Measurements from ENCODE around the gene ZNF865. TPM values are rescaled to one million over a fixed set of nuclear protein-coding genes. Genes with fewer than 3 reads are reported as not detected.

ZNF865 gene
- total and polyA plus RNA-seq, 2 of the 8 experiments (the other 6 are each of a cell fraction or from before 2014, with no cell fraction given): 3.5 to 13.6 TPM

DNA sequence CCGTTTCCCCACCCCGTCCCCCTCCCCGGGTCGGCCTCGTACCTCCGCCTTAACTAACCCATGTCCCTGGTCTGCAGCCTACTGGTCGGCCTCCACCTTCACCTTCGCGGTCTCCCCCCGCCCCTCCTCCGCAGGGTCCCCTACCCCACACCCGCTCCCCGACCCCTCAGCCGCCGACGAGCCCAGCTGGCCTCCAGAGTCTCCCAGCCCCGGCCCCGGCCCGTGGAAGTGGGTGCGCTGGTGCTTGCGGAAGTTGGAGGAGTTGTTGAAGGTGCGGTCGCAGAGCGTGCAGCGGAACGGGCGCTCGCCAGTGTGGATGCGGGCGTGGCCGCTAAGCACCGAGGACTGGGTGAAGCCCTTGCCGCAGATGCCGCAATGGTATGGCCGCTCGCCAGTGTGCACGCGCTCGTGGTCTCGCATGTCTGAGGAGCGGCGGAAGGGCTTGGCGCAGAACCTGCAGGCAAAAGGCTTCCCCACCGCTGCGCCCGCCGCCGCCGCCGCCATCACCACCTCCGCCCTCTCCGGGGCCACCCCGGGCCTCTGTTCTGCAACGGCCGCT is 16.3 kb downstream of the ZNF865 start:
- Histone ChIP-seq H3K79me2 (ENCODE audit: control insufficient read depth in 1 of 2, insufficient read depth in 2 of 2, low read length in 2 of 2) (no peaks in the 10 kb centered on the region), H3K18ac (ENCODE audit: extremely low read depth, low read length) (no peak overlapping the region), H3K9ac (replicated peaks in 1 of 4; ENCODE audit: extremely low read depth in 1 of 4, low read depth in 3 of 4, low read length in 3 of 4) (no peak overlapping the region), H2BK5ac (ENCODE audit: low read depth, low read length) (no peak overlapping the region), H2AFZ (ENCODE audit: low read length) (no peak overlapping the region), H2BK120ac (replicated peaks; ENCODE audit: low read depth, low read length) (no peak overlapping the region), H4K5ac (ENCODE audit: insufficient read length, low read depth, low read length) (no peak overlapping the region), H3K79me1 (ENCODE audit: low read depth, low read length) (no peaks in the 10 kb centered on the region), H3K4me2 (ENCODE audit: insufficient read depth in 1 of 2, low read depth in 2 of 2, low read length in 2 of 2) (no peak overlapping the region), H4K8ac (ENCODE audit: extremely low read depth, insufficient read depth, low read length) (no peak overlapping the region), H2BK15ac (ENCODE audit: low read length) (no peak overlapping the region), H3K23me2 (ENCODE audit: low read depth, low read length) (no peaks in the 10 kb centered on the region), H2AK5ac (ENCODE audit: low read depth, low read length) (no peak overlapping the region), H3K36me3 (ENCODE audit: control insufficient read depth in 2 of 4, insufficient read depth in 4 of 4, low read length in 3 of 4) (peaks cover 0 to 11% (median 4%) of the 10 kb centered on the region in 4 experiments; a peak in 5 of 8 replicates), H3K9me3 (ENCODE audit: insufficient read depth in 2 of 2, low read depth in 1 of 2, low read length in 1 of 2) (no peaks in the 10 kb centered on the region), H3K4me3 (ENCODE audit: extremely low read depth in 1 of 4, insufficient read depth in 2 of 4, low read depth in 3 of 4, low read length in 4 of 4) (no peak overlapping the region), H2BK20ac (ENCODE audit: low read length) (no peak overlapping the region), H3K27me3 (replicated peaks in 1 of 4; ENCODE audit: control insufficient read depth in 3 of 4, extremely low read depth in 1 of 4, insufficient read depth in 3 of 4, low read length in 3 of 4) (peaks cover 0 to 2% (median 0%) of the 10 kb centered on the region in 4 experiments; a peak in 1 of 7 replicates), H3K27ac (ENCODE audit: low read depth, low read length) (no peak overlapping the region), H3K14ac (ENCODE audit: insufficient read length) (no peak overlapping the region), H2BK12ac (ENCODE audit: low read depth, low read length) (no peak overlapping the region), H3K23ac (ENCODE audit: insufficient read length) (no peak overlapping the region), H4K91ac (replicated peaks; ENCODE audit: insufficient read length, low read length) (no peak overlapping the region), H3K4me1 (replicated peaks in 1 of 4; ENCODE audit: control insufficient read depth in 3 of 4, insufficient read depth in 4 of 4, low read length in 3 of 4) (peaks cover 0 to 3% (median 0%) of the 10 kb centered on the region in 4 experiments; a peak in 3 of 7 replicates), H3K4ac (replicated peaks; ENCODE audit: insufficient read length, low read depth, low read length) (no peak overlapping the region), H3K56ac (replicated peaks; ENCODE audit: insufficient read length, low read depth, low read length) (no peak overlapping the region), H4K20me1 (replicated peaks in 1 of 2; ENCODE audit: control insufficient read depth in 1 of 2, insufficient read depth in 2 of 2, low read length in 2 of 2) (peaks cover 1 to 5% of the 10 kb centered on the region in 2 experiments)
- POLR2A ChIA-PET (ENCODE audit: partially characterized antibody): interaction anchor here (1.2 to 6.8 kb wide), 5 partner anchors 10 to 22 kb away, joined by 3 to 32 read pairs (median 11); partner anchors contain the start of genes FIZ1, ZNF524 and ZNF865
- 95% methylated on average over 33 of the region's 55 CpGs; no CpG with 5 or more reads in 1 of the 2 experiments for WGBS, 2 experiments (ENCODE audit: extremely low coverage in 1 of 2, insufficient coverage in 1 of 2, insufficient read length in 1 of 2, insufficient replicate concordance in 2 of 2, low coverage in 1 of 2, low lambda C conversion rate in 2 of 2, missing lambda C conversion rate in 1 of 2)
- DNase-seq (ENCODE audit: low read depth in 1 of 2, low spot score in 2 of 2) (no peak), FAIRE-seq (no peak)
- TF ChIP-seq EZH2 (IDR thresholded peaks at IDR 0.05; ENCODE audit: low read depth, low read length, severe bottlenecking): no peak
- no peak for TF ChIP-seq KDM1A (IDR thresholded peaks at IDR 0.05; ENCODE audit: borderline replicate concordance, low read length)
- TF ChIP-seq NANOG (IDR thresholded peaks at IDR 0.05; ENCODE audit: insufficient read depth, low read depth, low read length, poor library complexity, severe bottlenecking): no peak
- no peak for TF ChIP-seq SIX5 (IDR thresholded peaks at IDR 0.05; ENCODE audit: low read depth, low read length)
- TF ChIP-seq, protein P1, sequence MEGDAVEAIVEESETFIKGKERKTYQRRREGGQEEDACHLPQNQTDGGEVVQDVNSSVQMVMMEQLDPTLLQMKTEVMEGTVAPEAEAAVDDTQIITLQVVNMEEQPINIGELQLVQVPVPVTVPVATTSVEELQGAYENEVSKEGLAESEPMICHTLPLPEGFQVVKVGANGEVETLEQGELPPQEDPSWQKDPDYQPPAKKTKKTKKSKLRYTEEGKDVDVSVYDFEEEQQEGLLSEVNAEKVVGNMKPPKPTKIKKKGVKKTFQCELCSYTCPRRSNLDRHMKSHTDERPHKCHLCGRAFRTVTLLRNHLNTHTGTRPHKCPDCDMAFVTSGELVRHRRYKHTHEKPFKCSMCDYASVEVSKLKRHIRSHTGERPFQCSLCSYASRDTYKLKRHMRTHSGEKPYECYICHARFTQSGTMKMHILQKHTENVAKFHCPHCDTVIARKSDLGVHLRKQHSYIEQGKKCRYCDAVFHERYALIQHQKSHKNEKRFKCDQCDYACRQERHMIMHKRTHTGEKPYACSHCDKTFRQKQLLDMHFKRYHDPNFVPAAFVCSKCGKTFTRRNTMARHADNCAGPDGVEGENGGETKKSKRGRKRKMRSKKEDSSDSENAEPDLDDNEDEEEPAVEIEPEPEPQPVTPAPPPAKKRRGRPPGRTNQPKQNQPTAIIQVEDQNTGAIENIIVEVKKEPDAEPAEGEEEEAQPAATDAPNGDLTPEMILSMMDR (IDR thresholded peaks at IDR 0.05; ENCODE audit: control extremely low read depth in 1 of 3, insufficient read depth in 1 of 3, low read depth in 1 of 3, low read length in 3 of 3): no peak
- TF ChIP-seq SP2 (IDR thresholded peaks at IDR 0.05; ENCODE audit: low read length): no peak
- TF ChIP-seq TCF12 (IDR thresholded peaks at IDR 0.05; ENCODE audit: low read depth, low read length): no peak
- no peak for TF ChIP-seq JUN (IDR thresholded peaks at IDR 0.05; ENCODE audit: low read depth, low read length)
- TF ChIP-seq RFX5 (IDR thresholded peaks at IDR 0.05; ENCODE audit: borderline replicate concordance, low read depth, low read length): no peak
- CTCF ChIA-PET (ENCODE audit: partially characterized antibody): interaction anchor here (3.2 to 8.0 kb wide), 2 partner anchors 10 to 16 kb away, joined by 9 to 38 read pairs; partner anchors contain the start of gene ZNF865

Measured in H1 (cell line).